ENCODE measurements around the gene PTPRK. TPM values are rescaled to one million over a fixed set of nuclear protein-coding genes. Genes with fewer than 3 reads are reported as not detected.

Gene PTPRK
- polyA plus RNA-seq, 2 donors = 4.3 to 5.1 TPM

DNA sequence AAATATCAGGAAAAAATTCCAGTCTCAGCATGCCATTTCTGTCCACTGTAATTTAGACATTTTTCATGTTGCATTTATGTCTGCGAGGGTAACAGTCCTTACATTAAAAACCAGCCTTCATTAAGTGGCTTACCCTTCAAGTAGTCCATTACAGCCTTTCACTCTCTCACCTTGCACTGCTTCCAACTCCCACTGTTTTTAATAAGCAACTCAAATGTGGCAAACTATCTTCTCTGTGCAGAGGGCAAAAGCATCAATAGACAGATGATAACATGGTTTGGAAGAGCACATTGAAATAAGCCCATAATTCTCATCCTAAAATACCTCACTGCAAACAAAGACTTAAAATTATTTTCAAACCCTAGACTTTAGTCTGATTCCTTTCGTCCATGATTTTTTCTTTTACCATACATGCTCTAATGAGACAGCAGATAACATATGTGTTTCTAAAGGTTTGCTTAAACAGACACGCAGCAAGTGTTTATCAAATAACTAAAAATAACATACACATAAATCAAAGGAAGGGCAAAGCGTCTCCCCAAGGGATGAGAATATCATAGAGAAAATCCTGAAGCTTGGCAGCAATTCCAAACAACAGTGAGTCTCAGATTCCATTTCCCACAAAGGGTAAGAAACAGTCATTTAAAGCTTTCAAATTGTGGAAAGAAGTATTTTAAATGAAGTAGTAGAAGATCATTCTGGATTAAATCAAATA is 130.4 kb downstream of the PTPRK start:
- 59 to 70% methylated on average over 4 of the region's 4 CpGs for WGBS, 2 donors
- Histone ChIP-seq H3K27me3 (ENCODE audit: control insufficient read depth in 1 of 2, insufficient read depth in 2 of 2, low read length in 2 of 2) (no peaks in the 10 kb centered on the region), H3K4me1 (ENCODE audit: control insufficient read depth in 2 of 2, insufficient read depth in 2 of 2, low read length in 1 of 2) (no peaks in the 10 kb centered on the region)

DNA sequence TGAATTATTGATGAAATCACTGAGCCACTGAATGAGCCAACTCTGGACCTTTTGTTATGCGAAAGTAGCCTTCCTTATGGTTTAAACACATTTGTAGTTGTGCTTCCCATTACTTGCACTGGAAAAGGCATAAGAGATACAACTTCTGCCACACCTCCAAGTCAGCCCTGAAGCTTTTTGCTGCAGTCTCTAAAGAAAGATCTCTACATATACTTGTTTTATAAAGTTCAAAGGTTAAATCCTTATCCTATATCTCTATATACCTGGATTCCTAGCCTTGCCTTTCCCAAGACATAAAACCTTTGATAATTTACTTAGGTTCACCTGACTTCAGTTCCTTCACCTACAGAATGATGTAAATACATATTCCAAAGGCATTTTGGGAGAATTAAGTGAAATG is 132.0 kb downstream of the PTPRK start:
- 0% methylated on average over 1 of the region's 1 CpG for WGBS, 2 donors
- no peak overlapping the region for H3K27ac ChIP-seq (ENCODE audit: low read depth in 2 of 2, low read length in 1 of 2)
- no peaks in the 10 kb centered on the region for H3K4me1 ChIP-seq (ENCODE audit: control insufficient read depth in 2 of 2, insufficient read depth in 2 of 2, low read length in 1 of 2)
- H3K27me3 ChIP-seq (ENCODE audit: control insufficient read depth in 1 of 2, insufficient read depth in 2 of 2, low read length in 2 of 2) = no peaks in the 10 kb centered on the region
- no peak overlapping the region for H3K4me3 ChIP-seq (ENCODE audit: low read depth in 1 of 2, low read length in 2 of 2)
- H3K9me3 ChIP-seq (ENCODE audit: control insufficient read depth in 2 of 2, insufficient read depth in 1 of 2, low read depth in 1 of 2, low read length in 1 of 2) = no peaks in the 10 kb centered on the region
- H3K36me3 ChIP-seq (ENCODE audit: control insufficient read depth in 2 of 2, insufficient read depth in 2 of 2, low read length in 1 of 2) = no peaks in the 10 kb centered on the region

More for the DNA sequence above, 130.4 kb downstream of the PTPRK start:
- Histone ChIP-seq H3K9me3 (ENCODE audit: control insufficient read depth in 2 of 2, insufficient read depth in 1 of 2, low read depth in 1 of 2, low read length in 1 of 2) (no peaks in the 10 kb centered on the region), H3K27ac (ENCODE audit: low read depth in 2 of 2, low read length in 1 of 2) (no peak overlapping the region), H3K4me3 (ENCODE audit: low read depth in 1 of 2, low read length in 2 of 2) (no peak overlapping the region), H3K36me3 (ENCODE audit: control insufficient read depth in 2 of 2, insufficient read depth in 2 of 2, low read length in 1 of 2) (no peaks in the 10 kb centered on the region)

DNA sequence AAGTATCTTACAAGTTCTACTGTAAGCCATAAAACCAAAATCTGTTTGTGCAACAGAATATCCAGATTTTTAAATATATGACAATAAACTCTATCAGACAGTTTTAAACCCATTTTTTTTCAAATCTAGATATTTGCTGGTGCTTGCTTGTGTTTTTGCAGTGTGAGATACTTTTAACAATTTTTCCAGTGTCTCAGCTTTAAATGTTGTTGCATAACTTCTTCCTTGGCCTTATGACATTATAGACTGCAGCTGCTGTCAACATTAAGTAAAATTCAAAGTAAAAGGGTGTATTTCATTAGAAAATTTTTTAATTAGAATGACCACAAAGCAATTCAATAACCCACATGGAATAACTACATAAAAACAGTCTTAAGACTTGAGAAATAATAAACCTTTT is 139.5 kb downstream of the PTPRK start:
- Histone ChIP-seq H3K4me3 (ENCODE audit: low read depth in 1 of 2, low read length in 2 of 2) (no peak overlapping the region), H3K36me3 (ENCODE audit: control insufficient read depth in 2 of 2, insufficient read depth in 2 of 2, low read length in 1 of 2) (no peaks in the 10 kb centered on the region), H3K27me3 (ENCODE audit: control insufficient read depth in 1 of 2, insufficient read depth in 2 of 2, low read length in 2 of 2) (no peaks in the 10 kb centered on the region), H3K4me1 (ENCODE audit: control insufficient read depth in 2 of 2, insufficient read depth in 2 of 2, low read length in 1 of 2) (no peaks in the 10 kb centered on the region), H3K9me3 (ENCODE audit: control insufficient read depth in 2 of 2, insufficient read depth in 1 of 2, low read depth in 1 of 2, low read length in 1 of 2) (peaks cover 0 to 4% of the 10 kb centered on the region in 2 donors), H3K27ac (ENCODE audit: low read depth in 2 of 2, low read length in 1 of 2) (no peak overlapping the region)

DNA sequence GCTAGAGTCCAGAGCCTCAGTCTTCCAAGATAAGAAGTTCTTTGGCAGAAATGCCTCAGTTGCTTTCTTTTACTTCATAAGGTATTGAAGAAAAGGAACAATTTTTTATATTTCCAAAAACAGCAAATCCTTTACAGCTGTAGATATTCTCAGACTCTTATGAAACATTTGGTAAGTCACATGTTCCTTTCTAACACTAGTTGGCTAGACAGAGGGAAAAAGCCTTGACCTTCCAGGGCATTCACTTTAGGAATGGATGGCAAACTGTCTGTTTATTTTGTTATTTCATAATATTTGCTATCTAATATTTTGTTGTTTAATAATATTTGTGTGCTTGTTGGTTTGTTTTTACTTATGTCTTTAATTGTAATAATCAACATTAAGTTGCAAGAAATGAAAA is 140.8 kb downstream of the PTPRK start:
- Histone ChIP-seq H3K9me3 (ENCODE audit: control insufficient read depth in 2 of 2, insufficient read depth in 1 of 2, low read depth in 1 of 2, low read length in 1 of 2) (peaks cover 0 to 5% of the 10 kb centered on the region in 2 donors), H3K36me3 (ENCODE audit: control insufficient read depth in 2 of 2, insufficient read depth in 2 of 2, low read length in 1 of 2) (no peaks in the 10 kb centered on the region), H3K27me3 (ENCODE audit: control insufficient read depth in 1 of 2, insufficient read depth in 2 of 2, low read length in 2 of 2) (no peaks in the 10 kb centered on the region), H3K4me1 (ENCODE audit: control insufficient read depth in 2 of 2, insufficient read depth in 2 of 2, low read length in 1 of 2) (no peaks in the 10 kb centered on the region), H3K27ac (ENCODE audit: low read depth in 2 of 2, low read length in 1 of 2) (no peak overlapping the region), H3K4me3 (ENCODE audit: low read depth in 1 of 2, low read length in 2 of 2) (no peak overlapping the region)

DNA sequence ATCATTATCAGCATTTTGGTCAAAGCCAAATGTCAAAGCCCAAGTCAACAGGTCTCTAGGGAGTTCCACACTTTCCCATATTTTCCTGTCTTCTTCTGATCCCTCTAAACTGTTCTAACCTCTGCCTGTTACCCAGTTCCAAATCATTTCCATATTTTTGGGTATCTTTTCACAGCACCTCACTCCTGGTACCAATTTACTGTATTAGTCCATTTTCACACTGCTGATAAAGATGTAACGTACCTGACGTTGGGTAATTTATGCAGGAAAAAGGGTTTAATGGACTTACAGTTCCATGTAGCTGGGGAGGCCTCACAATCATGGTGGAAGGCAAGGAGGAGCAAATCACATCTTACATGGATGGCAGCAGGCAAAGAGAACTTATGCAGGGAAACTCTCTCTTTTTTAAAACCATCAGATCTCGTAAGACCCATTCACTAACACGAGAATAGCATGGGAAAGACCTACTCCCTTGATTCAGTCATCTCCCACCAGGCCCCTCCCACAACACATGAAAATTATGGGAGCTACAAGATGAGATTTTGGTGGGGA is 143.4 kb downstream of the PTPRK start:
- 96 to 100% methylated on average over 4 of the region's 4 CpGs for WGBS, 2 donors
- Histone ChIP-seq H3K27me3 (ENCODE audit: control insufficient read depth in 1 of 2, insufficient read depth in 2 of 2, low read length in 2 of 2) (no peaks in the 10 kb centered on the region), H3K36me3 (ENCODE audit: control insufficient read depth in 2 of 2, insufficient read depth in 2 of 2, low read length in 1 of 2) (no peaks in the 10 kb centered on the region), H3K4me3 (ENCODE audit: low read depth in 1 of 2, low read length in 2 of 2) (no peak overlapping the region), H3K4me1 (ENCODE audit: control insufficient read depth in 2 of 2, insufficient read depth in 2 of 2, low read length in 1 of 2) (no peaks in the 10 kb centered on the region), H3K27ac (ENCODE audit: low read depth in 2 of 2, low read length in 1 of 2) (no peak overlapping the region), H3K9me3 (ENCODE audit: control insufficient read depth in 2 of 2, insufficient read depth in 1 of 2, low read depth in 1 of 2, low read length in 1 of 2) (peaks cover 0 to 5% of the 10 kb centered on the region in 2 donors)

DNA sequence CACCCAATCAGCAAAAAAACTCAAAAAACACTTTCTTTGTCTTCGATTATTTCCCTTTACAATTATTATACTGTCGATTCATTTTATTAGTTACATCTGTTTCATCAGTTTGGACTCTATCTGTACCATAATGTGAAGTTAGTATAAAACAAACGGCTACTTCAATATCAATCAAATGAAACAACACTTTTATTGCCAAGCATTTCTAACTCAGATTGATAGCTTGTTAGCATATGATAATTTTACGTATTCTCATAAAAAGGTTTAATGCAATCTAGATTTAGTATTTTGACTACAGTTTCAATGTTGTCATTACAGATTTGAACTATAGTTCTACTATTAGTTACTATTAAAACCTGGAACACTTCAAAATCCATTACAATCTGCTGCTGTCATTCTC is 149.3 kb downstream of the PTPRK start:
- Histone ChIP-seq H3K4me1 (ENCODE audit: control insufficient read depth in 2 of 2, insufficient read depth in 2 of 2, low read length in 1 of 2) (no peaks in the 10 kb centered on the region), H3K27ac (ENCODE audit: low read depth in 2 of 2, low read length in 1 of 2) (no peak overlapping the region), H3K27me3 (ENCODE audit: control insufficient read depth in 1 of 2, insufficient read depth in 2 of 2, low read length in 2 of 2) (no peaks in the 10 kb centered on the region), H3K9me3 (ENCODE audit: control insufficient read depth in 2 of 2, insufficient read depth in 1 of 2, low read depth in 1 of 2, low read length in 1 of 2) (peaks cover 0 to 3% of the 10 kb centered on the region in 2 donors), H3K36me3 (ENCODE audit: control insufficient read depth in 2 of 2, insufficient read depth in 2 of 2, low read length in 1 of 2) (no peaks in the 10 kb centered on the region), H3K4me3 (ENCODE audit: low read depth in 1 of 2, low read length in 2 of 2) (no peak overlapping the region)
- 78 to 92% methylated on average over 4 of the region's 4 CpGs for WGBS, 2 donors

DNA sequence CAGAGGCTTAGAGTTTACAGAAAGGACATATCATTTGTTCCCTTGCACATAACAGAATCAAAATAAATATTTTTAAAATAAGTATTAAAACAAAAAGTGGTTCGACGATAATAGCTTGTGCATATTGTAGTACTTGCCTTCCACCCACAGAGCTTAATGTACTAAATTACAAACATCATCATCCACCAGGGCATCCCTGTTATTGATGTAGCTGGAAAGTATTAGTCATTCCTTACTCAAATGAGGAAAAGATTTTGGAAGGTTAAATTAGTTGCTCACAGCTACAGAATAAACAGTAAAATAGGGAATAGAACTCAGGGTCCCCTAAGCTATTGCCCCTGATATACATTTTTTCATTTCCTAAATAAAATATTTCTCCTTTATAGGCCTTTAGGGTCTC is 150.3 kb downstream of the PTPRK start:
- Histone ChIP-seq H3K36me3 (ENCODE audit: control insufficient read depth in 2 of 2, insufficient read depth in 2 of 2, low read length in 1 of 2) (no peaks in the 10 kb centered on the region), H3K4me1 (ENCODE audit: control insufficient read depth in 2 of 2, insufficient read depth in 2 of 2, low read length in 1 of 2) (no peaks in the 10 kb centered on the region), H3K9me3 (ENCODE audit: control insufficient read depth in 2 of 2, insufficient read depth in 1 of 2, low read depth in 1 of 2, low read length in 1 of 2) (no peaks in the 10 kb centered on the region), H3K4me3 (ENCODE audit: low read depth in 1 of 2, low read length in 2 of 2) (no peak overlapping the region), H3K27me3 (ENCODE audit: control insufficient read depth in 1 of 2, insufficient read depth in 2 of 2, low read length in 2 of 2) (no peaks in the 10 kb centered on the region), H3K27ac (ENCODE audit: low read depth in 2 of 2, low read length in 1 of 2) (no peak overlapping the region)
- WGBS, 2 donors = 25 to 37% methylated on average over 2 of the region's 2 CpGs

DNA sequence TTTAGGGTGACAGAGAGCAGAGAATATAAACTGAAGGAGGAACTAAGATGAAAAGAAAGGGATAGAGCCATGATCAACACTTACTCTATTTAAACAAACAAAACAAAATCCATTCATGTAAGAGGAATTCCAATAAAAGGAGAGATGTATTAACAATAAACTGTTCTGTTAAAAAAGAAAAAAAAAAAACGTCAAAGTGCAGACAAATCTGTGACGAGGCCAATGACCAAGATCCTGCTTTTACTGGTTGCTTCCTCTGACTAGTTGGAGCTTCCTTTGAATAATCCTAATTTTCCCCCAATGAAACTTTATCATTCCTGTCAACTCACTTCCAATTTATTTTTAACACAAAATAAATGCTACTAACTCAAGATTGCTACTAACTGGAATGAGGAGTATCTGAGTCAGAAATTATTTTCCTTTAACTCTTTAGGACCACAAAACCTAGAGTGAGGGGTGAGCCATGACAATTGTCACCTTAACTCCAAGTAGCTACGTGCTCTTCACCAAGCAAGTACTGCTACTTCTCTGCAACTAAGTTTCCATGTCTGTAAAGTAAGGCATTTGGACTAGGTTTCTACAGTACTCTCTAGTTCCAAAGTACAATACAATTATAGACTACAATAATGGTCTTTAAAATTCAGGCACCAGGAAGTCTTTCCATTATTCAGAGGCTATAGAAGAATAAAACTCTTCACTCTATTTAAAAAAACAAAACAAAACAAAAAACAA is 152.0 kb downstream of the PTPRK start:
- no peak overlapping the region for H3K4me3 ChIP-seq (ENCODE audit: low read depth in 1 of 2, low read length in 2 of 2)
- WGBS, 2 donors = 69 to 76% methylated on average over 3 of the region's 3 CpGs
- no peak overlapping the region for H3K27ac ChIP-seq (ENCODE audit: low read depth in 2 of 2, low read length in 1 of 2)
- H3K9me3 ChIP-seq (ENCODE audit: control insufficient read depth in 2 of 2, insufficient read depth in 1 of 2, low read depth in 1 of 2, low read length in 1 of 2) = no peaks in the 10 kb centered on the region
- no peaks in the 10 kb centered on the region for H3K4me1 ChIP-seq (ENCODE audit: control insufficient read depth in 2 of 2, insufficient read depth in 2 of 2, low read length in 1 of 2)
- no peaks in the 10 kb centered on the region for H3K36me3 ChIP-seq (ENCODE audit: control insufficient read depth in 2 of 2, insufficient read depth in 2 of 2, low read length in 1 of 2)
- H3K27me3 ChIP-seq (ENCODE audit: control insufficient read depth in 1 of 2, insufficient read depth in 2 of 2, low read length in 2 of 2) = no peaks in the 10 kb centered on the region

DNA sequence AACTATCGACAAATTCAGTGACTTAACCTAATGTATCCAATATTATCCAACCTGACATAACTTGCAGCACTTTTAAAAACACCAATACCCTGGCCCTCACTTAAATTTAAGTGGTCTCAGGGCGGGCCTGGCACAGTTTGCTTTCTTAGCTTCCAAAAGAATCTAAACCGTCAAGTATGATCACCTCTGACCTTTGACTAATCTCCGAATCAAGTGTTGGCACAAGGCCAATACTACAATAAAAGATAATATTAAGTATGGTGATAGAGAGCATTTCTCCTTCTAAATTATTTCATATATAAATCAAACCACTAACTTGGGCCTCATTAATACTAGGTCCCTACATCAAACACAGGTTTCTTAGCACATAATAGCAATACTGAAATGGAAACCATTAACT is 153.0 kb downstream of the PTPRK start:
- Histone ChIP-seq H3K4me1 (ENCODE audit: control insufficient read depth in 2 of 2, insufficient read depth in 2 of 2, low read length in 1 of 2) (no peaks in the 10 kb centered on the region), H3K9me3 (ENCODE audit: control insufficient read depth in 2 of 2, insufficient read depth in 1 of 2, low read depth in 1 of 2, low read length in 1 of 2) (no peaks in the 10 kb centered on the region), H3K27ac (ENCODE audit: low read depth in 2 of 2, low read length in 1 of 2) (no peak overlapping the region), H3K27me3 (ENCODE audit: control insufficient read depth in 1 of 2, insufficient read depth in 2 of 2, low read length in 2 of 2) (no peaks in the 10 kb centered on the region), H3K36me3 (ENCODE audit: control insufficient read depth in 2 of 2, insufficient read depth in 2 of 2, low read length in 1 of 2) (no peaks in the 10 kb centered on the region), H3K4me3 (ENCODE audit: low read depth in 1 of 2, low read length in 2 of 2) (no peak overlapping the region)
- WGBS, 2 donors = 59 to 67% methylated on average over 4 of the region's 4 CpGs

Measured in esophagus (tissue), 2 donors.